ENCODE results near the gene PEX6. TPM values are rescaled to one million over a fixed set of nuclear protein-coding genes. Genes with fewer than 3 reads are reported as not detected.

The PEX6 gene
- total and polyA plus RNA-seq, 10 donors, result 11.1 to 25.5 (median 18.9) TPM

GRCh38 chr6:42966571-42966970 lies 12.4 kb downstream of the PEX6 start:
- Histone ChIP-seq H3K4me3 (no peak overlapping the region), H3K9me3 (no peaks in the 10 kb centered on the region), H3K27me3 (replicated peaks in 1 of 7) (no peaks in the 10 kb centered on the region), H3K4me1 (no peaks in the 10 kb centered on the region), H3K36me3 (peaks cover 0 to 97% (median 60%) of the 10 kb centered on the region in 6 donors), H3K27ac (no peak overlapping the region)
- 69 to 83% (median 72%) methylated on average over 7 of the region's 7 CpGs for WGBS, 5 donors
- TF ChIP-seq POLR2A (IDR thresholded peaks at IDR 0.05), result no peak
- no peak for TF ChIP-seq POLR2AphosphoS5 (IDR thresholded peaks at IDR 0.05)
- TF ChIP-seq CTCF (IDR thresholded peaks at IDR 0.05 in 8 of 11, conservative IDR thresholded peaks at IDR 0.05 in 3 of 11), result no peak
- DNase-seq, result no peak
- intact Hi-C loops (cut with DNase I; ENCODE audit: low total_unique reads), result no loop called here

- no peak overlapping the region for H3K4me3 ChIP-seq
- H3K27ac ChIP-seq, result no peak overlapping the region
- intact Hi-C loops (cut with DNase I; ENCODE audit: low total_unique reads), result no loop called here
- H3K27me3 ChIP-seq (replicated peaks in 1 of 7), result peaks cover 0 to 13% (median 0%) of the 10 kb centered on the region in 7 donors
- H3K36me3 ChIP-seq, result peaks cover 0 to 74% (median 48%) of the 10 kb centered on the region in 6 donors
- no peaks in the 10 kb centered on the region for H3K9me3 ChIP-seq
- 80 to 90% (median 89%) methylated on average over 3 to 9 of the region's 9 CpGs for WGBS, 5 donors
- H3K4me1 ChIP-seq, result peaks cover 11 to 21% (median 19%) of the 10 kb centered on the region in 6 donors
- TF ChIP-seq CTCF (IDR thresholded peaks at IDR 0.05 in 8 of 11, conservative IDR thresholded peaks at IDR 0.05 in 3 of 11) (peak in 3 of 11 experiments; percentile 15 to 21 (median 19)), POLR2AphosphoS5 (IDR thresholded peaks at IDR 0.05) (no peak), POLR2A (IDR thresholded peaks at IDR 0.05) (no peak)
- DNase-seq, result peak; percentile 56
These were observed 15.0 kb downstream of the PEX6 start for GRCh38 chr6:42963855-42964605.

GRCh38 chr6:42963179-42963854 lies 15.7 kb downstream of the PEX6 start:
- WGBS, 5 donors, result 89 to 91% (median 89%) methylated on average over 10 to 12 of the region's 12 CpGs
- TF ChIP-seq POLR2A (IDR thresholded peaks at IDR 0.05), result no peak
- TF ChIP-seq CTCF (IDR thresholded peaks at IDR 0.05 in 8 of 11, conservative IDR thresholded peaks at IDR 0.05 in 3 of 11), result no peak
- TF ChIP-seq POLR2AphosphoS5 (IDR thresholded peaks at IDR 0.05), result no peak
- Histone ChIP-seq H3K4me1 (peaks cover 11 to 21% (median 19%) of the 10 kb centered on the region in 6 donors), H3K36me3 (peaks cover 0 to 67% (median 43%) of the 10 kb centered on the region in 6 donors), H3K27me3 (replicated peaks in 1 of 7) (peaks cover 0 to 13% (median 0%) of the 10 kb centered on the region in 7 donors), H3K9me3 (no peaks in the 10 kb centered on the region), H3K27ac (no peak overlapping the region), H3K4me3 (no peak overlapping the region)
- DNase-seq, result peak; percentile 47
- intact Hi-C loops (cut with DNase I; ENCODE audit: low total_unique reads), result no loop called here
